T follicular helper cell (primary cell): Measurements from ENCODE around the gene ARHGEF10L.

Experiments
- DNase-seq: peaks from one replicate; pipeline ENCODE4 v3.0.0-alpha.2; 2020; ENCODE audit warnings: low read depth

Gene ARHGEF10L

GRCh38 chr1:17710889-17711576 lies 171.5 kb downstream of the ARHGEF10L start:
- no peak for DNase-seq

DNA sequence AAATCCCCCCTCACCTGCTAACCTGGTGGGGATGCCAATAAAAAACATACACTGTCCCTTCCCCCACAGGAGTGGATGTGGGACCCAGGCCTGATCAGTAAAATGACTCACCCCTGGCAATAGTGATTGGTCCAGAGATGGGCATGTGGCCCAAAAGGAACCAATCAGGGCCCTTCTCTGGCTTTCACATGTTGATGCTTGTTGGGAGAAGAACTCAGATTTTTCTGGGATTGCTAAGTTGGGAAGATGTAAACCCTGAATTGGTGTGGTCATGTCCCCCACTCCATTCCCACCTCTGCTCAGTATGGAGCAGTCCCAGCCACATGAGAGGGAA lies 172.0 kb downstream of the ARHGEF10L start:
- no peak for DNase-seq

DNA sequence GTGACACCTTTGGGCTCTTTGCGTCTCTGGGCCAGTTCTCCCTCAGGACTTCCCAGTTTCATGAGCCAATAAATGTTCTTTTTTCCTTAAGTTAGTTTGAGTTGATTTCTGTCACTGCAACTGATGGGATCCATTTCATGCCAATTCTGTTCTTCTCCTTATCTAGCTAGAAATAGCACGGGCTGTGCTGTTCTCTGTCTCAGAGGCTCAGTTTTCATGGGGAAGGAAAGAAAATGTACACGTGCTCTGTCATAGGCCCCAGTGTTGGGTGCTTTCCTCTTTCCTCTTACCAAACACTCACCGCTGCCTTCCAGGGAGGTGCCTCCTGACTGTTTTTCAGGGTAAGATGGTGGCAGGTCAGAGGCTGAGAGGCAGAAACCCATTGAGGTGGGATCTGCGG lies 172.4 kb downstream of the ARHGEF10L start:
- DNase-seq: no peak

DNA sequence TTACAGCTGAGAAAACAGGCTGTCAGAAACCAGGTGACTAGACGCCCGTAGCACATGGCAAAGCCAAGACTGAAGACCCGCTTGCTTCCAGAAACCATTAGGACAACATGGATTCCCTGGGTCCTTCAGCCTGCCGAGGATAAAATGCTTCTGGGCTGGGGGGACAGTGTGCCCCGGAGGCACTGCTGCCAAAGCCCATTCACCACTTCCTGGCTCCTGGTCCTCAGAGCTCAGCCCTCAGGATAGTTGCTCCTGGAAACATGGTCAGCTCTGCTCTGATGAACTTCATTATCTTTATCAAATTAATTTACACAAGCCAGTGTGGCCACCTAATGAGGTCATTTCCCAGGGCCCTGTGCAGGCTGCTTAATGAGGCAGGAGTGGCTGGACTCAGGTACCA lies 174.5 kb downstream of the ARHGEF10L start:
- no peak for DNase-seq

- DNase-seq: no peak
Observed at GRCh38 chr1:17717594-17718535, 178.4 kb downstream of the ARHGEF10L start.

- DNase-seq: no peak
Observed at GRCh38 chr1:17719874-17720273, 180.4 kb downstream of the ARHGEF10L start.

GRCh38 chr1:17721444-17721843 lies 181.9 kb downstream of the ARHGEF10L start:
- no peak for DNase-seq

DNA sequence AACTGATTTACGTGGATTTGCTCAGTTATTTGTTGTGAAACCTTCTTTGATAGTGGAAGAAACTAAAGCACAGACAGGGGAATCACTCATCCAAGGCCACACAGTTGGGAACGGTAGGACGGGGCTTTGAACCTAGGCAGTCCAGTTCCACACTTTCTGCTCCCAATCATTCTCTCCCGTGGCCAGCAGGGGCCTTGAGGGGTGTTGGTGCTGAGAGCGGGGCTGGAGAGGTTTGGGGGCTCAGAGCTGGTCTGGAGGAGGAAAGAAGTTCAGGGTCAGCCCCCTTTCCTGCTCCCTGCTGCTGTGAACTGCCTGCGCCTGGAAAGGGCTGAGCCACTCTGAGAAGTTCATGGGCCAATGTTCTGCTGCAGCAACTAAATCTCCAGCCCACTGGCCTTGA lies 184.2 kb downstream of the ARHGEF10L start:
- DNase-seq: no peak

DNA sequence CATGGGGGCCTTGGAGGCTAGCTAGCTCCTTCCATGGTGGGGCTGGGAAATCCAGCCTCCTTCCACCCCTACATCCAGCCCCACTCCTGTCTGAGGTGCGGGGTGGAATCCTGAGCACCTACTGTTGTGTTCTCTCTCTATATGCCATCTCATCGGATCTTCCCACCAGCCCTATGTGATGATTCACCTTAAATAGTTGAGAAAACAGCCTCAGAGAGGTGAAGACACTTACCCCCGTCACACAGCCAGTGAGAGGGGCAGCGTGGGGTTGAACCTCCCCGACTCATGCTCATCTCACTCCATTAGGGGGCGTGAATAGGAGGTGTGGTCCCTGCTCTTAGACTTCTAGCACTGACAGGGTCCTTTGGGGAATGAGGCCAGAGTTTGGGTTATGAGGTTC lies 184.7 kb downstream of the ARHGEF10L start:
- DNase-seq: no peak

DNA sequence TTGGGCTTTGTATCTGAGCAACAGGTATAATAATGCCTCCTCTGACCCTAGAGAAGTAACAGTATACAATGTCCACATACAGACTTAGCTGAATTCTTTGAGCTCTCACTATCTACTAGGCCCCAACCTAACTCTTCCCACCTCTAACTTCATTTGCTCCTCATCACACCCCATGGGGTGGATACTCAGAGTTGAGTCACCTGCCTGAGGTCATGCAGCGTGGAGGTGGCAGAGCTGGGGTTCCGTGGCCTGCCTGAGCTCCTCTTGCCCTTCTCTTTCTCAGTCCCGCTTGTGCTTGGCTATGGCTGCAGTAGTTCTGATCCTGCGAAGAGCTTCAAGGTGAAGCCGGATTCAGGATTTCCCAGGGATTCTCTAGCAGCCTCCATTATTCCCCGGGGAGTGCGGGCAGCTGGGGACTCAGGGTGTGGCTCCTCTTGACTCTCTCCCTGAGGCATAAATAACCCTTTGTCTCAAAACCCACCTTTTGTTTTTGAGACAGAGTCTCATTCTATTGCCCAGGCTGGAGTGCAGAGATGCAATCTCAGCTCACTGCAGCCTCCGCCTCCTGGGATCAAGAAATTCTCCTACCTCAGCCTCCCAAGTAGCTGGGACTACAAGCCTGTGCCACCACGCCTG lies 185.7 kb downstream of the ARHGEF10L start:
- no peak for DNase-seq

- DNase-seq: no peak
Observed at GRCh38 chr1:17725811-17726582, 186.5 kb downstream of the ARHGEF10L start.

- no peak for DNase-seq
Observed at GRCh38 chr1:17728123-17728712, 188.7 kb downstream of the ARHGEF10L start.

DNA sequence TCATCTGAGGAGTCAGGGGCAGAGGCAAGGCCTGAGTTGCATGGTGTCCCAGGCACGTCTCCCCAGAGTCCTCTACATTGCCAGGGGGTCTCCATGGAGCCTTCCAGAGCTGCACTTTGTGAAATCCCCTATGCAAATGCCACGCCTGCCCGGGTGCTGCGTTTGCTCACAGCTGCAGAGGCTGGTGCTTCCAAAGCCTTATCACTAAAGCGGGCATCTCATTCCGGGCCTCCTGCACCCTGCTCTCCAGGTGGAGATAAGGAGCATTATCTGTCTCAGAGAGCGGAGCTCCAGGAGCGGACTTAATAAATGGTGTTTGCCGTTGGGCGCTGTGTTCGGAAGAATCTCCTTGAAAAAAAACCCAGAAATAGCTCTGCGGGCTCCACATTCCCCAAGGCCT lies 189.8 kb downstream of the ARHGEF10L start:
- DNase-seq: no peak

GRCh38 chr1:17729909-17730308 lies 190.4 kb downstream of the ARHGEF10L start:
- DNase-seq: no peak

- DNase-seq: no peak
Observed at GRCh38 chr1:17731460-17731859, 192.0 kb downstream of the ARHGEF10L start.

DNA sequence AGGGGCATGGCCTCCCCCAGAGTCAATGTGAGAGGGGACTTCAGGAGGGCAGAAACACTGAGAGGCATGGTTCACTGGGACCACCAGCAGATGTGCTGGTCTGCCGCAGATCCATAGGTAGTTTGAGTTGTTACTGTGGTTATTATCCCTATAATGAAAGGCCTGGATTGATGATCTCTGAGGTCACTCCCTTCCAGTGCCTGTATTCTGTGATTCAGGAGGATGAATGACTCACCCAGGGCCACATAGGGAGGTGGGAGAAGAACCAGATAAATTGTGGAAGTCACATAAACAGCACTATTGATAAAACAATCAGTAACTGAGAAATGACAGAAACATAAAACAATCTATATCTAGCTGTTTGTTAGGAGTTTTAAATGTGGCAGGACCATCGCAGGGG lies 193.0 kb downstream of the ARHGEF10L start:
- no peak for DNase-seq

GRCh38 chr1:17733661-17734060 lies 194.2 kb downstream of the ARHGEF10L start:
- DNase-seq: no peak

- no peak for DNase-seq
Observed at GRCh38 chr1:17734609-17735008, 195.1 kb downstream of the ARHGEF10L start.

- no peak for DNase-seq
Observed at GRCh38 chr1:17735348-17735747, 195.8 kb downstream of the ARHGEF10L start.

DNA sequence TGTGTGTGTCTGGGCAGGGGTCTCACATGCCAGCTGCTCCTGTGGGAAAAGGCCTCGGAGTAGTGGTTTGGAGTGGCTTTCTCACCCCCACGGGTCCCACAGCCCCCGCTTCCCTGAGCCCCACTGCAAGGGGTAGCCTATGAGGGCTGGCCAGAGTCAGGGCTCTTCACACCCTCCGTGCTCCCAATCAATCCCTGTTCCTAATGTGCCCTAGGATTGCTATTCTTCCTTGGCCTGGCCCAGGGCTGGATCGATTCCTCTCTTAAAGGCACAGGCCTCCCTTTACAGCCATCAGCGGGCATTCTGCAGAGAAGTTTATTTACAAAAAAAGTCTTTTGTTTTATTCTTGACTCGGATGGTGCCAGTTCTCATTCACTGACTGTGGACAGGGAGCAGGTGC lies 196.3 kb downstream of the ARHGEF10L start:
- no peak for DNase-seq

DNA sequence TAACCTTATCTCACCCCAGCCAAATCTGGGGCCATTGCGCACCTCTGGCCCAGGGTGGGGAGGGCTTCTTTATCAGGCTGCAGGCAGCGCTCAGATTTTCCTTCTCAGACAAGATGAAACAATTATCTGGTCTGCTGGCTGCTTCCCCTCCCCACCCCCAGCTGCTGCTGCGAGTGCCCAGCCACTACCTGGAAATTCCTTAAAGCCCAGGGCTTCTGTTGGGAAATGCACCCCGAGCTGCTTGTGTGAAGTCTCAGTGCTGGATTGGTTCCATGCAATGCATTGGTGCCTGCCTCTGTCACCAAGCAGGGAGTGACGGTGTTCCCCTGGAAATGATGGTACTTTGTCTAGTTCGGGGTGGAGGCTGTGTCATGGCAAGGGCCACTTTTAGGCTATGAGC lies 197.1 kb downstream of the ARHGEF10L start:
- no peak for DNase-seq

GRCh38 chr1:17739050-17739449 lies 199.6 kb downstream of the ARHGEF10L start:
- DNase-seq: no peak
